Tibial nerve (tissue), 4 donors: ENCODE results near the gene CCDC34.

Experiments used
- EP300 ChIP-seq, 2 donors: sonication (generic); formaldehyde crosslinking; IDR thresholded peaks; one replicate each; pipeline ENCODE4 v1.6.1; 2017; ENCODE audit warnings: antibody characterized with exemption in 2 of 2, mild to moderate bottlenecking in 1 of 2
- POLR2A ChIP-seq, 2 donors: fragments of 450-650 bp; IDR thresholded peaks; one replicate each; pipeline ENCODE4 v1.6.1; 2017; ENCODE audit warnings: antibody characterized with exemption in 2 of 2, mild to moderate bottlenecking in 2 of 2, moderate library complexity in 2 of 2
- TF ChIP-seq, protein P1 (sequence below), 5 experiments: fragments of 200-600 bp in 3 of 5; fragments of 450-650 bp in 2 of 5; sonication (generic) in 3 of 5; IDR thresholded peaks; one replicate each; pipeline ENCODE4 v1.5.1; 2016 to 2019; ENCODE audit warnings: antibody characterized with exemption in 5 of 5, mild to moderate bottlenecking in 3 of 5, moderate library complexity in 2 of 5

DNA sequence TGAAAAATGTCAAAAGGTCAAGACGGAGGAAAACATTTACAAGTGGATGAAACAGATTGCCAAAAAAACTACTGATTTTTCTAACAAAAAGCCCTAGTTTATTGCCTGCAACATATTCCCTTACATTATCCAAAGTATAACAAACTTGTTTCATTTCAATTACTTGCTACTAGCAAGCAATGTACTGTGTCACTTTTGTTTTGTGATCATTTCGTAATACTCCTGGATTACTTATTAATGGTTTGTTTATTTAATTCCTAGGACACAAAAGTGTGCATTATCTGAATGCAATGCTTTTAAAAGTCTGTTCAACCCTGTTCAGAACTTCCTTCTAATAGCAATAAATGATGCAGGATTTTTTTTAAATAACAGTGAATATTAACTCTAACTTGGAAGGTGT, 50.9 kb downstream of the CCDC34 start:
- TF ChIP-seq, protein P1, sequence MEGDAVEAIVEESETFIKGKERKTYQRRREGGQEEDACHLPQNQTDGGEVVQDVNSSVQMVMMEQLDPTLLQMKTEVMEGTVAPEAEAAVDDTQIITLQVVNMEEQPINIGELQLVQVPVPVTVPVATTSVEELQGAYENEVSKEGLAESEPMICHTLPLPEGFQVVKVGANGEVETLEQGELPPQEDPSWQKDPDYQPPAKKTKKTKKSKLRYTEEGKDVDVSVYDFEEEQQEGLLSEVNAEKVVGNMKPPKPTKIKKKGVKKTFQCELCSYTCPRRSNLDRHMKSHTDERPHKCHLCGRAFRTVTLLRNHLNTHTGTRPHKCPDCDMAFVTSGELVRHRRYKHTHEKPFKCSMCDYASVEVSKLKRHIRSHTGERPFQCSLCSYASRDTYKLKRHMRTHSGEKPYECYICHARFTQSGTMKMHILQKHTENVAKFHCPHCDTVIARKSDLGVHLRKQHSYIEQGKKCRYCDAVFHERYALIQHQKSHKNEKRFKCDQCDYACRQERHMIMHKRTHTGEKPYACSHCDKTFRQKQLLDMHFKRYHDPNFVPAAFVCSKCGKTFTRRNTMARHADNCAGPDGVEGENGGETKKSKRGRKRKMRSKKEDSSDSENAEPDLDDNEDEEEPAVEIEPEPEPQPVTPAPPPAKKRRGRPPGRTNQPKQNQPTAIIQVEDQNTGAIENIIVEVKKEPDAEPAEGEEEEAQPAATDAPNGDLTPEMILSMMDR (IDR thresholded peaks at IDR 0.05), result no peak
- TF ChIP-seq POLR2A (IDR thresholded peaks at IDR 0.05) (no peak), EP300 (IDR thresholded peaks at IDR 0.05) (no peak)
